Measurements from ENCODE around the gene C2CD2.
A peak's percentile ranks its signal among the peaks of the same experiment; 100 is the strongest.

C2CD2 gene

DNA sequence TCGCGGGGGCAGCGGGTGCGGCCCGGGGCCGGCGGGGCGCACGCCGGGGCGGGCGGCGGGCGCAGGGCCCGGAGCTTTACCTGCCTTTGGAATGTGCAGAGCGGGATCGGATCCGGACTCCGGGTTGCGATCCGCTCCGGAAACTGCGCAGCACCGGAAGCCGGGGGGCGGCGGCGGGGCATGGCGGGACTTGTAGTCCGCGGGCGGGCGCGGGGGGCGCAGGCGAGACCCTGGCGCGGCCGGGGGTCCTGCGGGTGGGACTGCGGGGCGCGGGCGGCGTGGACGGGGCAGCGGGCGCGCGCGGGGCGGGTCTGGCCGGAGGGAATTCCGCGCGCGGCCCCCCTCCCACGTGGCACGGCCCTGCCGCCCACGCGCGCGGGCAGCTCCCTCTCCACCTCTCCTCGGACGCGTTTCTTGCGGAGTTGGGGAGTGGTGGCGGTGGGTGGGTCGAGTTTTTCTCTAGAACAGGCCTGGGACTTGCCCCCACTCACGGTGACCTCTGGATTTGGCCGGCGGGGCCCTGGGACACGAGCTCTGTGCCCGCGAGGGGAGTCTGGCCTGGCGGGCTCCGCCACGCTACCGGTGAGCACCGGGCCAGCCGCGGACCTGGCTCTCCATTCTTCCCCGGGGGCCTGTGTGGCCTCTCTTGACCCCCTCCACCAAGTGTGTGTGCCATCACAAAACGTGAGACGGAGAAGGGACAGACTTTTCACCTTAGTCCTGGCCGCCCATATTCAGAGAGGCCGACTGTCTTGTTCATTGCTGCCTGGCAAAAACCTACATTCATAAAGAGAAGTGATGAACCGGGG is 74.4 kb downstream of the C2CD2 start, which contains the start of gene PRDM15:
TSS of gene PRDM15 (minus strand) at position 155 of the 809 bp plus-strand sequence. CDS start 18,981 bp downstream, outside the sequence.
- no peak for TF ChIP-seq EZH2phosphoT487 (IDR thresholded peaks at IDR 0.05; ENCODE audit: low read depth)
- TF ChIP-seq, protein P1, sequence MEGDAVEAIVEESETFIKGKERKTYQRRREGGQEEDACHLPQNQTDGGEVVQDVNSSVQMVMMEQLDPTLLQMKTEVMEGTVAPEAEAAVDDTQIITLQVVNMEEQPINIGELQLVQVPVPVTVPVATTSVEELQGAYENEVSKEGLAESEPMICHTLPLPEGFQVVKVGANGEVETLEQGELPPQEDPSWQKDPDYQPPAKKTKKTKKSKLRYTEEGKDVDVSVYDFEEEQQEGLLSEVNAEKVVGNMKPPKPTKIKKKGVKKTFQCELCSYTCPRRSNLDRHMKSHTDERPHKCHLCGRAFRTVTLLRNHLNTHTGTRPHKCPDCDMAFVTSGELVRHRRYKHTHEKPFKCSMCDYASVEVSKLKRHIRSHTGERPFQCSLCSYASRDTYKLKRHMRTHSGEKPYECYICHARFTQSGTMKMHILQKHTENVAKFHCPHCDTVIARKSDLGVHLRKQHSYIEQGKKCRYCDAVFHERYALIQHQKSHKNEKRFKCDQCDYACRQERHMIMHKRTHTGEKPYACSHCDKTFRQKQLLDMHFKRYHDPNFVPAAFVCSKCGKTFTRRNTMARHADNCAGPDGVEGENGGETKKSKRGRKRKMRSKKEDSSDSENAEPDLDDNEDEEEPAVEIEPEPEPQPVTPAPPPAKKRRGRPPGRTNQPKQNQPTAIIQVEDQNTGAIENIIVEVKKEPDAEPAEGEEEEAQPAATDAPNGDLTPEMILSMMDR (IDR thresholded peaks at IDR 0.05; ENCODE audit: low read depth, low read length), result no peak
- 0 out of 2 replicates have a peak, but pooled peaks cover 2% of the 10 kb centered on the region for H4K20me1 ChIP-seq (ENCODE audit: insufficient read depth, low read length)
- H3K4me1 ChIP-seq (ENCODE audit: low read length), result peaks cover 18% of the 10 kb centered on the region
- peak within 1 kb of the TSS; percentile 60 for H3K27ac ChIP-seq (ENCODE audit: low read length)
- peak within 1 kb of the TSS; percentile 97 for H3K4me2 ChIP-seq (ENCODE audit: low read length)
- peak within 1 kb of the TSS; percentile 98 for H3K4me3 ChIP-seq (ENCODE audit: low read length)
- peak within 1 kb of the TSS; percentile 95 for H3K9ac ChIP-seq (ENCODE audit: low read length)
- no peaks in the 10 kb centered on the region for H3K27me3 ChIP-seq (ENCODE audit: low read depth, low read length)
- no peaks in the 10 kb centered on the region for H3K36me3 ChIP-seq (replicated peaks; ENCODE audit: low read depth, low read length)
- no peaks in the 10 kb centered on the region for H3K9me3 ChIP-seq (ENCODE audit: insufficient read depth, low read length)
- H2AFZ ChIP-seq (ENCODE audit: low read depth, low read length), result peak within 1 kb of the TSS; percentile 90; the same call in 1 of the 2 replicates
- peaks cover 41% of the 10 kb centered on the region for H3K79me2 ChIP-seq (ENCODE audit: low read length)

DNA sequence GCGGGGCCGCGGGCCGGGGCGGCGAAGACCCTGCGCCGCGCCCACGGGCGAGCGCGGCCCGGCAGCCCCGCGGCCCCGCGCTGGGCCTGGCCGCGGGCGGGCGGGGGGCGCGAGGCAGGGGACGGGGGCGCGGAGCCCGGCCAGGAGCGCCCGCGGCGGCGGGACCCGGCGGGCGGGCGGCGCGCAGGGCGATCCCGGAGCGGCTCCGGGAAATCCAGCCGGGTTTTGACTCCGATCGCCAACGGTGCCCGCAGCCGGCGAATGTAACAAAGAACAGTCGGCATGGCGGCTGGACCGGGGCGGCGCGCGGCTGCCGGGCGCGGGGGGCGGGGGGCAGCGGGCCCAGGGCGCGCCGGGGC is 75.0 kb downstream of the C2CD2 start:
- H3K4me2 ChIP-seq (ENCODE audit: low read length), result 0 out of 2 replicates have a peak overlapping the region, but pooled peaks have one; percentile 97
- no peak overlapping the region for H3K27ac ChIP-seq (ENCODE audit: low read length)
- H4K20me1 ChIP-seq (ENCODE audit: insufficient read depth, low read length), result 0 out of 2 replicates have a peak, but pooled peaks cover 2% of the 10 kb centered on the region
- H2AFZ ChIP-seq (ENCODE audit: low read depth, low read length), result no peak overlapping the region
- TF ChIP-seq, protein P1 (IDR thresholded peaks at IDR 0.05; ENCODE audit: low read depth, low read length), result no peak
- TF ChIP-seq EZH2phosphoT487 (IDR thresholded peaks at IDR 0.05; ENCODE audit: low read depth), result no peak
- peaks cover 22% of the 10 kb centered on the region for H3K4me1 ChIP-seq (ENCODE audit: low read length)
- H3K36me3 ChIP-seq (replicated peaks; ENCODE audit: low read depth, low read length), result no peaks in the 10 kb centered on the region
- H3K9ac ChIP-seq (ENCODE audit: low read length), result peak overlapping the region; percentile 81; the same call in 1 of the 2 replicates
- H3K79me2 ChIP-seq (ENCODE audit: low read length), result peaks cover 41% of the 10 kb centered on the region
- H3K27me3 ChIP-seq (ENCODE audit: low read depth, low read length), result no peaks in the 10 kb centered on the region
- no peaks in the 10 kb centered on the region for H3K9me3 ChIP-seq (ENCODE audit: insufficient read depth, low read length)
- H3K4me3 ChIP-seq (ENCODE audit: low read length), result peak overlapping the region; percentile 98

DNA sequence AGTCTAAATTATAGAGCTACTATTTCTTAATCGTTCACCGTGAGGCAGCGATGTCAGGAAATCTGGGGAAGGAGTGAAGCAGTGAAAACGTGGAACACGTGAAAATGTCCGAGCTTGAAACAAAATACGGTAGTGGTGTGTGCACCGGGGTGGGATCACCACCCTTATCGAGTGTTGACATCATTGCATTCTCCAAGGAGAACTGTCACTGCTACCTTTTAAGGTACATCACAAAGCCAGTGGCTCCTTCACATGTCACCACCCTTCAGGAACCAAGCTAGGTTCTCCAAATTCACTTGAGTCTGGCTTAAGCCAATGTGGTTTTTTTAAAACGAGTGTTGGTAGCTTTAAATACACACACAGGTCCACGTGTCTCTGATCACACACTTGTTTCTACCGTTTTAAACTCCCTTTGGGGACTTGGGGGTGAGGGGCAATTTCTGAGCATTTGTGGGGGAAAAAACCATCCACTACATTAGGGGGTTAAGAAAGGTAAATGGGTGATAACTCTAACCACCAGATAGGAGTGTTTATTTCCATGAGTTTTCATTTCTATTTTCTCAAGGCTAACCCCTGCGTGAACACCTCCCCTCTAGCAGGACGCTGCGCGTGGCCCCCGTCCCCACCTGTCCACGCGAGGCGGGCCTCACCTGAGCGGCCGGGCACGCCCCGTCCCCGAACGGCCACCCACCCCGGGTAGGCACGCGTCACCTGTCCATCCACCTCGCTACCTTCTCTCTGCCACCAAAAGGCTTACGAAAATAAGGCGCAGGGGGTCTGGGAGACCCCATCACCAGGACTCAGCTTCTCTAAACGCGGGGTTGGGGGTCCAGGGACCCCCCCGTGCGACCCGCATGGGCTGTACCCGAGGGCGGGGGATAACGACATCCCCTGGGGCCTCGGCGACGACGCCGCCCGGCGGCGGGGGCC is 75.7 kb downstream of the C2CD2 start:
- no peak overlapping the region for H2AFZ ChIP-seq (ENCODE audit: low read depth, low read length)
- no peak for TF ChIP-seq EZH2phosphoT487 (IDR thresholded peaks at IDR 0.05; ENCODE audit: low read depth)
- TF ChIP-seq, protein P1 (IDR thresholded peaks at IDR 0.05; ENCODE audit: low read depth, low read length), result no peak
- peaks cover 26% of the 10 kb centered on the region for H3K4me1 ChIP-seq (ENCODE audit: low read length)
- peak overlapping the region; percentile 98 for H3K4me3 ChIP-seq (ENCODE audit: low read length)
- H3K79me2 ChIP-seq (ENCODE audit: low read length), result peaks cover 41% of the 10 kb centered on the region
- peak overlapping the region; percentile 81 for H3K9ac ChIP-seq (ENCODE audit: low read length)
- peak overlapping the region; percentile 97 for H3K4me2 ChIP-seq (ENCODE audit: low read length)
- no peaks in the 10 kb centered on the region for H3K27me3 ChIP-seq (ENCODE audit: low read depth, low read length)
- H3K27ac ChIP-seq (ENCODE audit: low read length), result peak overlapping the region; percentile 52
- H3K9me3 ChIP-seq (ENCODE audit: insufficient read depth, low read length), result no peaks in the 10 kb centered on the region
- H3K36me3 ChIP-seq (replicated peaks; ENCODE audit: low read depth, low read length), result no peaks in the 10 kb centered on the region
- H4K20me1 ChIP-seq (ENCODE audit: insufficient read depth, low read length), result 0 out of 2 replicates have a peak, but pooled peaks cover 2% of the 10 kb centered on the region
